GM12878 (cell line): ENCODE measurements around the gene SLC34A1. TPM values are rescaled to one million over a fixed set of nuclear protein-coding genes. Genes with fewer than 3 reads are reported as not detected.

Experiments used
- CEBPZ ChIP-seq: fragments of 150-350 bp; IDR thresholded peaks from 2 replicates; pipeline ENCODE4 v1.6.1; 2016; ENCODE audit warnings: low read depth, low read length
- CREB1 ChIP-seq: IDR thresholded peaks from 2 replicates; pipeline ENCODE4 v1.6.1; 2012; ENCODE audit warnings: low read depth, mild to moderate bottlenecking, inconsistent platforms
- EED ChIP-seq: sonication (generic); IDR thresholded peaks from 2 replicates; pipeline ENCODE4 v1.6.1; 2016; ENCODE audit warnings: antibody characterized with exemption, low read depth
- ETV6 ChIP-seq, 2 experiments: fragments of 450-650 bp in 1 of 2; IDR thresholded peaks in 1 of 2; conservative IDR thresholded peaks in 1 of 2; 2 replicates each; pipeline ENCODE4 v1.6.1; 2014; ENCODE audit warnings: antibody characterized with exemption in 1 of 2, borderline replicate concordance in 1 of 2, low read depth in 1 of 2, mild to moderate bottlenecking in 1 of 2, moderate library complexity in 1 of 2
- EZH2 ChIP-seq: IDR thresholded peaks from 2 replicates; pipeline ENCODE4 v1.6.1; 2012; ENCODE audit warnings: low read depth, mild to moderate bottlenecking, control low read depth, inconsistent platforms, low read length, borderline replicate concordance; ENCODE audit not compliant: control insufficient read depth
- FOS ChIP-seq: IDR thresholded peaks from 3 replicates; pipeline ENCODE4 v1.6.1; 2011; ENCODE audit warnings: borderline replicate concordance; ENCODE audit not compliant: insufficient read length; ENCODE audit errors: extremely low read depth
- HDAC6 ChIP-seq: fragments of 200-600 bp; sonication (generic); IDR thresholded peaks from one replicate; pipeline ENCODE4 v1.8.0; 2017; ENCODE audit warnings: antibody characterized with exemption; ENCODE audit not compliant: unreplicated experiment
- MTA3 ChIP-seq: IDR thresholded peaks from 2 replicates; pipeline ENCODE4 v1.6.1; 2012; ENCODE audit warnings: low read length, inconsistent platforms, borderline replicate concordance
- NFYB ChIP-seq: IDR thresholded peaks from 2 replicates; pipeline ENCODE4 v1.6.1; 2011; ENCODE audit warnings: low read depth, mild to moderate bottlenecking, low read length, improper control_type of control experiment, moderate library complexity; ENCODE audit not compliant: insufficient read depth
- PML ChIP-seq: IDR thresholded peaks from 2 replicates; pipeline ENCODE4 v1.6.1; 2012; ENCODE audit warnings: low read length, inconsistent platforms
- PRDM15 ChIP-seq: fragments of 450-650 bp; formaldehyde crosslinking; IDR thresholded peaks from 2 replicates; pipeline ENCODE4 v1.4.0; 2020; ENCODE audit warnings: mild to moderate bottlenecking, moderate library complexity
- RAD51 ChIP-seq: fragments of 450-650 bp; IDR thresholded peaks from 2 replicates; pipeline ENCODE4 v1.6.1; 2016; ENCODE audit warnings: moderate library complexity, mild to moderate bottlenecking, inconsistent platforms
- SIN3A ChIP-seq: IDR thresholded peaks from 2 replicates; pipeline ENCODE4 v1.6.1; 2012; ENCODE audit warnings: low read depth, low read length, improper control_type of control experiment
- SIX5 ChIP-seq: IDR thresholded peaks from 2 replicates; pipeline ENCODE4 v1.6.1; 2011; ENCODE audit warnings: mild to moderate bottlenecking, low read depth, low read length, moderate library complexity; ENCODE audit not compliant: severe bottlenecking
- SMC3 ChIP-seq: IDR thresholded peaks from 2 replicates; pipeline ENCODE4 v1.6.1; 2011; ENCODE audit warnings: low read length, improper control_type of control experiment, borderline replicate concordance
- SP1 ChIP-seq: IDR thresholded peaks from one replicate; pipeline ENCODE4 v1.6.1; 2011; ENCODE audit warnings: low read depth, low read length
- SPI1 ChIP-seq: IDR thresholded peaks from 2 replicates; pipeline ENCODE4 v1.6.1; 2011; ENCODE audit warnings: low read depth, mild to moderate bottlenecking, low read length, moderate library complexity, borderline replicate concordance; ENCODE audit not compliant: insufficient read depth
- USF1 ChIP-seq: IDR thresholded peaks from 2 replicates; pipeline ENCODE4 v1.6.1; 2011; ENCODE audit warnings: borderline replicate concordance, low read depth, mild to moderate bottlenecking, moderate library complexity, mixed read lengths, low read length; ENCODE audit not compliant: insufficient read depth; ENCODE audit errors: extremely low read length
- WRNIP1 ChIP-seq: IDR thresholded peaks from 2 replicates; pipeline ENCODE4 v1.6.1; 2011; ENCODE audit warnings: low read depth, low read length, improper control_type of control experiment, borderline replicate concordance
- YBX1 ChIP-seq: fragments of 450-650 bp; IDR thresholded peaks from 2 replicates; pipeline ENCODE4 v1.6.1; 2016; ENCODE audit warnings: antibody characterized with exemption
- polyA plus RNA-seq, 11 experiments: library from polyadenylated mRNA; depleted of rRNA in 4 of 11; unstranded in 6 of 11; stranded (reverse) in 5 of 11; fragments of >200 nt; fragmentation: Nextera tagmentation in 4 of 11; fragmentation: Illumina TruSeq in 1 of 11; extraction: Ambion mirVana in 4 of 11; extraction: Trizol in 1 of 11; gene quantifications; 1 replicate in 1 of 11; 2 replicates in 10 of 11; pipeline versions ENCODE4 v1.2.1 to v1.2.3, GENCODE V29; 2011 to 2016; ENCODE audit warnings: inconsistent platforms in 2 of 11, missing spikeins in 2 of 11, low read depth in 1 of 11
- total RNA-seq, 4 experiments: library from RNA; depleted of rRNA in 3 of 4; stranded (reverse); fragments of >200 nt in 3 of 4; fragmentation: Illumina TruSeq in 1 of 4; extraction: Trizol in 1 of 4; gene quantifications; 2 replicates each; pipeline versions ENCODE4 v1.2.1 to v1.2.3, GENCODE V29; 2013 to 2021

Gene SLC34A1
- total and polyA plus RNA-seq, 10 of the 15 experiments (the other 5 are each of a cell fraction or from before 2014, with no cell fraction given), result 0.03 to 0.14 (median 0.09) TPM; not detected in 2

GRCh38 chr5:177430140-177430951 lies 46.1 kb downstream of the SLC34A1 start (continued):
- TF ChIP-seq WRNIP1, result no peak
- TF ChIP-seq CREB1, result no peak
- TF ChIP-seq YBX1, result no peak
- TF ChIP-seq USF1, result no peak
- TF ChIP-seq RAD51, result no peak
- TF ChIP-seq MTA3, result no peak
- no peak for TF ChIP-seq EZH2
- TF ChIP-seq EED, result no peak
- no peak for TF ChIP-seq PML
- no peak for TF ChIP-seq NFYB
- TF ChIP-seq HDAC6, result no peak
- TF ChIP-seq FOS, result no peak
- no peak for TF ChIP-seq SIX5
- 0 out of 2 replicates have a peak, but pooled peaks have one; percentile 5 for TF ChIP-seq SIN3A
- no peak for TF ChIP-seq ETV6 (conservative IDR thresholded peaks at IDR 0.05 in 1 of 2, IDR thresholded peaks at IDR 0.05 in 1 of 2; ENCODE audit: borderline replicate concordance in 1 of 2, low read depth in 1 of 2)
- no peak for TF ChIP-seq SPI1
- TF ChIP-seq SP1, result no peak
- no peak for TF ChIP-seq CEBPZ
- TF ChIP-seq PRDM15, result no peak
- no peak for TF ChIP-seq SMC3
- TF ChIP-seq, all 136 proteins: peak for 13
